Renal cortical epithelial cell (primary cell): ENCODE data around the gene PDZD4. TPM values are rescaled to one million over a fixed set of nuclear protein-coding genes. Genes with fewer than 3 reads are reported as not detected.

Source experiments
- DNase-seq: peaks from one replicate; pipeline ENCODE4 v3.0.0-alpha.2; 2011; ENCODE audit warnings: low read depth
- total RNA-seq: library from RNA; depleted of rRNA; stranded (reverse); fragments of >200 nt; gene quantifications from 2 replicates; pipeline ENCODE4 v1.2.3, GENCODE V29; 2014

PDZD4 gene
- total RNA-seq, 1 donor from 2014 or later = 0.30 TPM

- no peak for DNase-seq
These were observed 38.5 kb upstream of the PDZD4 start for GRCh38 chrX:153868576-153869472.

- no peak for DNase-seq
These were observed 37.3 kb upstream of the PDZD4 start for GRCh38 chrX:153867671-153868070.

GRCh38 chrX:153867139-153867538 is 36.8 kb upstream of the PDZD4 start:
- no peak for DNase-seq

GRCh38 chrX:153866302-153867019 is 36.1 kb upstream of the PDZD4 start:
- DNase-seq = no peak

GRCh38 chrX:153865685-153866084 is 35.3 kb upstream of the PDZD4 start:
- DNase-seq = no peak

- DNase-seq = no peak
These were observed 34.9 kb upstream of the PDZD4 start for GRCh38 chrX:153865321-153865580.

GRCh38 chrX:153864561-153865320 is 34.4 kb upstream of the PDZD4 start:
- DNase-seq = no peak

GRCh38 chrX:153864101-153864500 is 33.8 kb upstream of the PDZD4 start:
- no peak for DNase-seq

- DNase-seq = no peak
These were observed 33.1 kb upstream of the PDZD4 start for GRCh38 chrX:153863251-153863991.

- no peak for DNase-seq
These were observed 32.3 kb upstream of the PDZD4 start for GRCh38 chrX:153862369-153863250.

- DNase-seq = no peak
These were observed 31.5 kb upstream of the PDZD4 start for GRCh38 chrX:153861733-153862310.

GRCh38 chrX:153861151-153861550 is 30.8 kb upstream of the PDZD4 start:
- DNase-seq = no peak

- DNase-seq = no peak
These were observed 27.1 kb upstream of the PDZD4 start for GRCh38 chrX:153857348-153857903.

- no peak for DNase-seq
These were observed 24.4 kb upstream of the PDZD4 start for GRCh38 chrX:153854702-153855101.

- no peak for DNase-seq
These were observed 23.5 kb upstream of the PDZD4 start for GRCh38 chrX:153853902-153854267.

- DNase-seq = no peak
These were observed 23.0 kb upstream of the PDZD4 start for GRCh38 chrX:153853180-153853901.

- DNase-seq = no peak
These were observed 21.6 kb upstream of the PDZD4 start for GRCh38 chrX:153851981-153852380.

GRCh38 chrX:153848325-153848724 is 18.0 kb upstream of the PDZD4 start:
- DNase-seq = no peak

- DNase-seq = no peak
These were observed 15.5 kb upstream of the PDZD4 start for GRCh38 chrX:153845842-153846241.

- DNase-seq = no peak
These were observed 14.9 kb upstream of the PDZD4 start for GRCh38 chrX:153845195-153845594.
